IMR-90 (cell line): ENCODE results near the gene PRR19. TPM values are rescaled to one million over a fixed set of nuclear protein-coding genes. Genes with fewer than 3 reads are reported as not detected.

ENCODE experiments used
- ATAC-seq: fragments of 200-7000 bp; cut with Tn5 transposase; 2 replicates; pipeline ENCODE4 v1.9.1; 2020; ENCODE audit warnings: low read depth, mild to moderate bottlenecking, moderate library complexity
- BruUV-seq: library from RNA; stranded (reverse); fragments of 400-500 nt; replicated peaks from 2 replicates; lab custom pipeline; 2021; lab: Mats Ljungman, UMichigan
- CTCF ChIA-PET: fragments of 300-600 bp; formaldehyde crosslinking; extraction: SDS; loops from one replicate; lab custom pipeline; 2021; ENCODE audit warnings: antibody characterized with exemption; lab: Yijun Ruan, JAX
- POLR2A ChIA-PET: fragments of 300-600 bp; sonication (Branson Sonifier 250); formaldehyde crosslinking; loops from one replicate; lab custom pipeline; 2022; ENCODE audit warnings: antibody characterized with exemption; ENCODE audit not compliant: unreplicated experiment; lab: Charles Lee
- DNase-seq: peaks from one replicate; pipeline ENCODE4 v3.0.0; 2013
- H2AFZ ChIP-seq: replicated peaks from 2 replicates; pipeline ENCODE3; 2013; ENCODE audit warnings: low read length, mild to moderate bottlenecking; ENCODE audit not compliant: poor library complexity
- H2AK5ac ChIP-seq: 2 replicates; pipeline ENCODE4 v1.6.1; 2013; ENCODE audit warnings: low read depth, low read length, inconsistent platforms
- H2AK9ac ChIP-seq: replicated peaks from 2 replicates; pipeline ENCODE3; 2013; ENCODE audit warnings: mild to moderate bottlenecking, low read depth, low read length, moderate library complexity; ENCODE audit not compliant: poor library complexity
- H2BK120ac ChIP-seq: 2 replicates; pipeline ENCODE4 v1.6.1; 2013; ENCODE audit warnings: low read depth, low read length, inconsistent platforms
- H2BK15ac ChIP-seq: 3 replicates; pipeline ENCODE4 v1.6.1; 2013; ENCODE audit warnings: low read depth, low read length, inconsistent platforms
- H2BK20ac ChIP-seq: 2 replicates; pipeline ENCODE4 v1.6.1; 2013; ENCODE audit warnings: low read depth, mild to moderate bottlenecking, inconsistent platforms, low read length, moderate library complexity
- H2BK5ac ChIP-seq: 2 replicates; pipeline ENCODE4 v1.6.1; 2013; ENCODE audit warnings: mild to moderate bottlenecking, low read depth, low read length, inconsistent platforms; ENCODE audit not compliant: poor library complexity, severe bottlenecking
- H3K14ac ChIP-seq: replicated peaks from 2 replicates; pipeline ENCODE4 v1.6.1; 2013; ENCODE audit warnings: low read depth, low read length, inconsistent platforms
- H3K18ac ChIP-seq: 2 replicates; pipeline ENCODE4 v1.6.1; 2013; ENCODE audit warnings: low read depth, low read length, control low read depth
- H3K23ac ChIP-seq: 2 replicates; pipeline ENCODE4 v1.6.1; 2013; ENCODE audit warnings: low read depth, low read length, inconsistent platforms
- H3K27ac ChIP-seq: 2 replicates; pipeline ENCODE4 v1.5.1; 2013; ENCODE audit warnings: mild to moderate bottlenecking, control low read depth, low read length; ENCODE audit not compliant: insufficient read depth
- H3K27me3 ChIP-seq: 2 replicates; pipeline ENCODE4 v1.6.1; 2013; ENCODE audit warnings: low read length; ENCODE audit not compliant: control insufficient read depth, insufficient read depth
- H3K36me3 ChIP-seq: 2 replicates; pipeline ENCODE4 v1.6.1; 2013; ENCODE audit warnings: low read length, mixed read lengths; ENCODE audit not compliant: control insufficient read depth, insufficient read depth
- H3K4ac ChIP-seq: 2 replicates; pipeline ENCODE4 v1.6.1; 2013; ENCODE audit warnings: low read depth, low read length, inconsistent platforms
- H3K4me1 ChIP-seq: 2 replicates; pipeline ENCODE4 v1.6.1; 2013; ENCODE audit warnings: low read length, mixed read lengths; ENCODE audit not compliant: control insufficient read depth, insufficient read depth
- H3K4me2 ChIP-seq: 2 replicates; pipeline ENCODE4 v1.6.1; 2013; ENCODE audit warnings: low read depth, mild to moderate bottlenecking, control low read depth, low read length, moderate library complexity
- H3K4me3 ChIP-seq: 2 replicates; pipeline ENCODE4 v1.5.1; 2013; ENCODE audit warnings: low read depth, mild to moderate bottlenecking, control low read depth, low read length, moderate library complexity; ENCODE audit not compliant: insufficient read depth
- H3K56ac ChIP-seq: 2 replicates; pipeline ENCODE4 v1.6.1; 2013; ENCODE audit warnings: low read length, inconsistent platforms; ENCODE audit not compliant: insufficient read depth; ENCODE audit errors: extremely low read depth
- H3K79me1 ChIP-seq, 2 experiments: 2 replicates each; pipeline ENCODE4 v1.6.1; 2013; ENCODE audit warnings: low read length in 2 of 2, inconsistent platforms in 1 of 2, low read depth in 1 of 2
- H3K9ac ChIP-seq: 2 replicates; pipeline ENCODE4 v1.6.1; 2013; ENCODE audit warnings: low read depth, low read length, control low read depth
- H3K9me1 ChIP-seq: 2 replicates; pipeline ENCODE4 v1.6.1; 2013; ENCODE audit warnings: low read length, inconsistent platforms; ENCODE audit not compliant: insufficient read depth
- H3K9me3 ChIP-seq: 2 replicates; pipeline ENCODE4 v1.6.1; 2013; ENCODE audit warnings: low read length; ENCODE audit not compliant: control insufficient read depth, insufficient read depth
- H4K20me1 ChIP-seq: 2 replicates; pipeline ENCODE4 v1.6.1; 2013; ENCODE audit warnings: low read length, inconsistent platforms; ENCODE audit not compliant: insufficient read depth
- H4K5ac ChIP-seq: 2 replicates; pipeline ENCODE4 v1.6.1; 2013; ENCODE audit warnings: mild to moderate bottlenecking, low read depth, low read length, control low read depth
- H4K8ac ChIP-seq, 2 experiments: 2 replicates each; pipeline ENCODE4 v1.6.1; 2013; ENCODE audit warnings: low read depth in 2 of 2, low read length in 2 of 2, control low read depth in 1 of 2, inconsistent platforms in 1 of 2
- H4K91ac ChIP-seq: 2 replicates; pipeline ENCODE4 v1.6.1; 2013; ENCODE audit warnings: low read depth, low read length, inconsistent platforms; ENCODE audit not compliant: insufficient read depth
- BHLHE40 ChIP-seq: fragments of 150-350 bp; IDR thresholded peaks from 2 replicates; pipeline ENCODE4 v1.6.1; 2016; ENCODE audit warnings: mild to moderate bottlenecking, low read depth, low read length
- CEBPB ChIP-seq: IDR thresholded peaks from 2 replicates; pipeline ENCODE4 v1.6.1; 2012; ENCODE audit warnings: low read depth, low read length, improper control_type of control experiment
- CHD1 ChIP-seq: IDR thresholded peaks from 2 replicates; pipeline ENCODE4 v1.6.1; 2012; ENCODE audit warnings: low read depth, low read length, improper control_type of control experiment
- CTCF ChIP-seq: conservative IDR thresholded peaks from 2 replicates; pipeline ENCODE4 v1.5.1; 2012; ENCODE audit warnings: mild to moderate bottlenecking, low read depth, low read length, improper control_type of control experiment
- FOS ChIP-seq: fragments of 150-350 bp; IDR thresholded peaks from 2 replicates; pipeline ENCODE4 v1.6.1; 2016; ENCODE audit warnings: low read depth, low read length
- MAFK ChIP-seq: IDR thresholded peaks from 2 replicates; pipeline ENCODE4 v1.6.1; 2012; ENCODE audit warnings: low read depth, low read length, improper control_type of control experiment
- MAZ ChIP-seq: IDR thresholded peaks from 2 replicates; pipeline ENCODE4 v1.6.1; 2012; ENCODE audit warnings: low read depth, mild to moderate bottlenecking, low read length, improper control_type of control experiment, moderate library complexity, borderline replicate concordance
- MXI1 ChIP-seq: IDR thresholded peaks from 2 replicates; pipeline ENCODE4 v1.6.1; 2012; ENCODE audit warnings: low read depth, mild to moderate bottlenecking, low read length, moderate library complexity, borderline replicate concordance
- NFE2L2 ChIP-seq: fragments of 150-350 bp; IDR thresholded peaks from 2 replicates; pipeline ENCODE4 v1.6.1; 2016; ENCODE audit warnings: low read depth, mild to moderate bottlenecking, low read length
- RAD21 ChIP-seq: IDR thresholded peaks from 2 replicates; pipeline ENCODE4 v1.6.1; 2012; ENCODE audit warnings: low read length, improper control_type of control experiment
- RCOR1 ChIP-seq: IDR thresholded peaks from 2 replicates; pipeline ENCODE4 v1.6.1; 2012; ENCODE audit warnings: mild to moderate bottlenecking, low read length, improper control_type of control experiment; ENCODE audit not compliant: insufficient replicate concordance
- RFX5 ChIP-seq: IDR thresholded peaks from 2 replicates; pipeline ENCODE4 v1.8.0; 2012; ENCODE audit warnings: low read depth, mild to moderate bottlenecking, low read length, moderate library complexity
- WGBS, 2 experiments: methylation state at CpG; one replicate each; pipeline versions ENCODE4 v1.1.5 to v1.1.7; 2013; ENCODE audit warnings: missing lambda C conversion rate in 2 of 2; ENCODE audit not compliant: insufficient read length in 1 of 2; ENCODE audit errors: extremely low coverage in 2 of 2; 5-methylcytosine and 5-hydroxymethylcytosine counted together
- dilution Hi-C: fragments of 300-500 bp; cut with HindIII; formaldehyde crosslinking; loops from one replicate; pipeline ENCODE4 v1.14.3; 2018; ENCODE audit warnings: low sequenced_read_pairs; ENCODE audit not compliant: unreplicated experiment
- in situ Hi-C: fragments of 300-500 bp; cut with MboI; formaldehyde crosslinking; loops from 3 replicates; pipeline ENCODE4 v1.14.3; 2019; ENCODE audit warnings: low sequenced_read_pairs, inconsistent platforms, mixed read lengths
- intact Hi-C: fragments of 100-400 bp; cut with micrococcal nuclease; formaldehyde crosslinking; loops from 2 replicates; pipeline ENCODE4 v1.10.0; 2022
- polyA plus RNA-seq, 3 experiments: library from polyadenylated mRNA; depleted of rRNA; stranded (reverse); fragments of >200 nt; gene quantifications; 2 replicates each; pipeline ENCODE4 v1.2.3, GENCODE V29; 2012; ENCODE audit warnings: low replicate concordance in 1 of 3
- total RNA-seq: library from RNA; depleted of rRNA; stranded (reverse); fragments of >200 nt; gene quantifications from 2 replicates; pipeline ENCODE4 v1.2.3, GENCODE V29; 2012
- TF ChIP-seq, protein P1 (sequence below): fragments of 150-350 bp; IDR thresholded peaks from 2 replicates; pipeline ENCODE4 v1.6.1; 2017; ENCODE audit warnings: mild to moderate bottlenecking, antibody characterized with exemption, low read length, low read depth
- TF ChIP-seq, protein P2 (sequence below): fragments of 150-350 bp; IDR thresholded peaks from 2 replicates; pipeline ENCODE4 v1.6.1; 2016; ENCODE audit warnings: low read depth, mild to moderate bottlenecking, low read length, moderate library complexity, borderline replicate concordance

The PRR19 gene
- total and polyA plus RNA-seq, 2 of the 4 experiments (the other 2 are of a cell fraction): 0.36 to 1.6 TPM

GRCh38 chr19:42334697-42335373, 32.9 kb downstream of the PRR19 start:
- H3K56ac ChIP-seq: no peak overlapping the region
- H3K9me1 ChIP-seq: peaks cover 2% of the 10 kb centered on the region; the same call in 1 of the 2 replicates
- TF ChIP-seq CHD1 (no peak), MAZ (no peak), MAFK (no peak), BHLHE40 (no peak), CEBPB (no peak), NFE2L2 (no peak), RAD21 (no peak), RCOR1 (no peak), CTCF (no peak), FOS (no peak), MXI1 (no peak), RFX5 (no peak)
- TF ChIP-seq, protein P1, sequence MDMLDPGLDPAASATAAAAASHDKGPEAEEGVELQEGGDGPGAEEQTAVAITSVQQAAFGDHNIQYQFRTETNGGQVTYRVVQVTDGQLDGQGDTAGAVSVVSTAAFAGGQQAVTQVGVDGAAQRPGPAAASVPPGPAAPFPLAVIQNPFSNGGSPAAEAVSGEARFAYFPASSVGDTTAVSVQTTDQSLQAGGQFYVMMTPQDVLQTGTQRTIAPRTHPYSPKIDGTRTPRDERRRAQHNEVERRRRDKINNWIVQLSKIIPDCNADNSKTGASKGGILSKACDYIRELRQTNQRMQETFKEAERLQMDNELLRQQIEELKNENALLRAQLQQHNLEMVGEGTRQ: no peak
- TF ChIP-seq, protein P2, sequence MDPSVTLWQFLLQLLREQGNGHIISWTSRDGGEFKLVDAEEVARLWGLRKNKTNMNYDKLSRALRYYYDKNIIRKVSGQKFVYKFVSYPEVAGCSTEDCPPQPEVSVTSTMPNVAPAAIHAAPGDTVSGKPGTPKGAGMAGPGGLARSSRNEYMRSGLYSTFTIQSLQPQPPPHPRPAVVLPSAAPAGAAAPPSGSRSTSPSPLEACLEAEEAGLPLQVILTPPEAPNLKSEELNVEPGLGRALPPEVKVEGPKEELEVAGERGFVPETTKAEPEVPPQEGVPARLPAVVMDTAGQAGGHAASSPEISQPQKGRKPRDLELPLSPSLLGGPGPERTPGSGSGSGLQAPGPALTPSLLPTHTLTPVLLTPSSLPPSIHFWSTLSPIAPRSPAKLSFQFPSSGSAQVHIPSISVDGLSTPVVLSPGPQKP: no peak
- no TSS peak for BruUV-seq
- no peak overlapping the region for H3K18ac ChIP-seq
- no peak overlapping the region for H4K5ac ChIP-seq
- dilution Hi-C loops: no loop called here
- H2AFZ ChIP-seq: no peak overlapping the region
- POLR2A ChIA-PET: no interaction called here
- DNase-seq: no peak
- H3K23ac ChIP-seq: no peak overlapping the region
- H3K14ac ChIP-seq: no peak overlapping the region
- H2BK15ac ChIP-seq: no peak overlapping the region
- H3K9ac ChIP-seq: no peak overlapping the region
- no peak overlapping the region for H2AK5ac ChIP-seq
- peaks cover 21% of the 10 kb centered on the region for H3K36me3 ChIP-seq
- H3K4ac ChIP-seq: no peak overlapping the region
- no peak overlapping the region for H2BK5ac ChIP-seq
- H3K4me1 ChIP-seq: peaks cover 1% of the 10 kb centered on the region; the same call in 1 of the 2 replicates
- peaks cover 0 to 20% of the 10 kb centered on the region in 2 experiments; a peak in 3 of 4 replicates for H3K79me1 ChIP-seq
- intact Hi-C loops: no loop called here
- CTCF ChIA-PET: no interaction called here
- no peak for ATAC-seq
- no peaks in the 10 kb centered on the region for H3K27me3 ChIP-seq
- H3K27ac ChIP-seq: no peak overlapping the region
- H4K8ac ChIP-seq: no peak overlapping the region
- no peak overlapping the region for H4K91ac ChIP-seq
- no peak overlapping the region for H3K4me2 ChIP-seq
- 84% methylated on average over 5 of the region's 13 CpGs; no CpG with 5 or more reads in 1 of the 2 experiments for WGBS, 2 experiments
- H2AK9ac ChIP-seq: no peak overlapping the region
- H2BK20ac ChIP-seq: no peak overlapping the region
- no peaks in the 10 kb centered on the region for H3K9me3 ChIP-seq
- H4K20me1 ChIP-seq: peaks cover 20% of the 10 kb centered on the region
- in situ Hi-C loops: no loop called here
- H2BK120ac ChIP-seq: no peak overlapping the region
- H3K4me3 ChIP-seq: no peak overlapping the region
